Myocyte (in vitro differentiated cells): Measurements from ENCODE around the gene ZNF160. TPM values are rescaled to one million over a fixed set of nuclear protein-coding genes. Genes with fewer than 3 reads are reported as not detected.
"Not testable (repeated sequence)": the region's sequence is repeated elsewhere in the genome, so short reads cannot be mapped to it uniquely, and the experiment has no call there.

Experiments
- DNase-seq: peaks from one replicate; pipeline ENCODE4 v3.0.0-alpha.2; 2012; ENCODE audit warnings: low read depth
- polyA plus RNA-seq: library from polyadenylated mRNA; unstranded; fragments of >200 nt; gene quantifications from one replicate; pipeline ENCODE4 v1.2.1, GENCODE V29; 2012; ENCODE audit warnings: missing spikeins
- total RNA-seq: library from RNA; depleted of rRNA; stranded (reverse); fragments of >200 nt; gene quantifications from 2 replicates; pipeline ENCODE4 v1.2.3, GENCODE V29; 2014

ZNF160 gene
- 22.1 and 35.0 TPM in 2 replicates for total RNA-seq
- 11.7 TPM for polyA plus RNA-seq

DNA sequence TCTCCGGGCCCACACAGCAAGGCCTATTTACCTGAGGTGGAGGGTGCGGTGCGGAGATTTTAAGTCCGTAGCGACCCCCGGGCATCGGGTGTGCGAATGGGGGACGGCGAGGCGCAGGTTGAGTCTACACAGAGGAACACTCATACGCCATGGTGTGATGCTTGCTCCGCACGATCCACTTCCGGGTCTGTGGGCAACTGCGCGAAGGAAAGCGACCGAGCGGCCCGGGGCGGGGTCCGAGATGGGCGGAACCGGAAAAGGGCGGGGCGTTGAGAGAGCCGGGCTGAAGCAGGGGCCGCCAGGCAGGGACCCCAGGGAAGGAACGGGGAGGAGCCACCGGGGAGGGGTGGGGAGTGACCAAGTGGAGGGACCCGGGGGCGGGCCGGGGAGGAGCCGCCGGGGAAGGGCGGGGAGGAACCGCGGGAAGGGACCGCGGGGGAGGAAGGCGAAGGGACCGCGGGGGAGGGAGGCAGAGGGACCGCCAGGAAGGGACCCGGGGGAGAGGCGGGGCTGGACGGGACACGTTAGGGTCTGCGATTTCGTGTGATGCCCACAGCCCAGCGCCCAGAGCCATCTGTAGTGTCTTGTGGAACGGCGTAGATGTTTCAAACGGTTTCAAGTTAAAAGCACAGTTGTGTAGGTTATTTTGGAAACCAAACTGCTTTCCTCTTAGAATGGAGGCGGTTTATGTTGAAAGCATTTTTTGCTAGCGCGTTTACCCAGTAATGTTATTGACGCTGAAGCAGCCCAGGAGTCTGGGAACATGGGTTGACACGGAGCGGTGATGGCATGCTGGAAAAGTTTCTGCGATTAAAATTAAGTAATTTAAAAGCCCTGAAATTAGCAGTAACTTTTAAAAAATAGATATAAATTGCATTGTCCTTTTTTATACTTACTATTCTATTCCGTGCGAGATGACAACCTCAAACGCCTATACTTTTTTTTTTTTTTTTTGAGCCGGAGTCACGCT, at the start of gene ZNF160:
Gene ZNF160 (minus strand): TSS at position 189 of the 970 bp plus-strand sequence. CDS start 17,146 bp downstream, outside the sequence.
- DNase-seq, result peak; percentile 98

GRCh38 chr19:53147645-53148044, 44.4 kb upstream of the ZNF160 start:
- DNase-seq, result peak; percentile 1

DNA sequence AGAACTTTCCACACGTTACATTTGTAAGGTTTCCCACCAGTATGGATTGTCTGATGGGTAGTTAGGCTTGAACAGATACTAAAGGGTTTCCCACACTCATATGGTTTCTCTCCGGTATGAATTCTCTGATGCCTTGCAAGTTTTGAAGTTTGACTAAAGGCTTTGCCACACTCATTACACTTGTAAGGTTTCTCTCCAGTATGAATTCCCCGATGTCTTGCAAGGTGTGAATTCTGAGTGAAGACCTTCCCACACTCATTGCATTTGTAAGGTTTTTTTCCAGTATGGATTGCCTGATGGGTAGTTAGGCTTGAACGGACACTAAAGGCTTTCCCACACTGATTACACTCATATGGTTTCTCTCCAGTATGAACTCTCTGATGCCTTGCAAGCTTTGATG, 37.1 kb upstream of the ZNF160 start:
- DNase-seq, result no peak

DNA sequence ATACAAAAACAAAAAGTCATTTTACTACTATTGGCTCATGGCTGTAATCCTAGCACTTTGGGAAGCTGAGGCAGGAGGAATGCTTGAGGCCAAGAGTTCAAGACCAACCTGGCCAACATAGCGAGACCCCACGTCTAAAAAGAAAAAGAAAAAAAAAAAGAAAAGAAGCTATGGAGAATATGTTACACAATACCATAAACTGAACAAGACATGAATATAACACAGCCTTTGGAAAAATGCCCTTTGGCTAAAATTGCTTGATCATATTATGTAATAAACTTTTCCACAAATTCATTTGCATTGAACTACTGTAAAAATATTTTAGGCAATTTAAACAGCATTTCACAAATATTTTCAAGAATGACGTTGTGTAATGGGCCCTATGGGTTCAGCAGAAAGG, 33.2 kb upstream of the ZNF160 start:
- no peak for DNase-seq

- DNase-seq, result peak; percentile 53
Measured at GRCh38 chr19:53132141-53132991, 29.1 kb upstream of the ZNF160 start, which contains the start of gene ZNF415. TSS of gene ZNF415 (minus strand) at chr19:53132910. CDS start at chr19:53122676, 10,234 bp downstream.

GRCh38 chr19:53131727-53132126, 28.5 kb upstream of the ZNF160 start:
- DNase-seq, result no peak

GRCh38 chr19:53131085-53131590, 27.9 kb upstream of the ZNF160 start:
- DNase-seq, result no peak

- no peak for DNase-seq
Measured at GRCh38 chr19:53130506-53130905, 27.3 kb upstream of the ZNF160 start.

GRCh38 chr19:53126733-53127526, 23.7 kb upstream of the ZNF160 start:
- not testable (repeated sequence) for DNase-seq

GRCh38 chr19:53123400-53123799, 20.2 kb upstream of the ZNF160 start:
- DNase-seq, result no peak

DNA sequence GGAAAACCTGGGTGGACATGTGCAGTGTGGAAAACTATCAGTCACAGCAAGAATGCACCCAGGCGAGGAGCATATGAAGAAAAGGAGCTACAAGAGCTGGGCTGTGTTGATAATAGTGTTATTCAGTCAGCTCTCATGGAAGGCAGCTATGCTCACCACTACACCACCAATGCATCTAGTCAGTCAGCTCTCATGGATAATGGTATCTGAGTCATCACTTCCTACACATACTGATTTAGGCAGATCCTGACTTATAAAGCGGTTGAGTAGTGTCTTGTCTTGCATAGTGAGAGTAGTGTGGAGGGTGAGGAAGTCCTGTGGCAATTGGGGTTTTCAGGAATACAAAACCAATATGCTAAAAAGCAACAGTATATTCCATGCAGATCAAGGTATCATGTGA, 9.1 kb upstream of the ZNF160 start:
- DNase-seq, result no peak

GRCh38 chr19:53109527-53109926, 6.3 kb upstream of the ZNF160 start:
- no peak for DNase-seq

DNA sequence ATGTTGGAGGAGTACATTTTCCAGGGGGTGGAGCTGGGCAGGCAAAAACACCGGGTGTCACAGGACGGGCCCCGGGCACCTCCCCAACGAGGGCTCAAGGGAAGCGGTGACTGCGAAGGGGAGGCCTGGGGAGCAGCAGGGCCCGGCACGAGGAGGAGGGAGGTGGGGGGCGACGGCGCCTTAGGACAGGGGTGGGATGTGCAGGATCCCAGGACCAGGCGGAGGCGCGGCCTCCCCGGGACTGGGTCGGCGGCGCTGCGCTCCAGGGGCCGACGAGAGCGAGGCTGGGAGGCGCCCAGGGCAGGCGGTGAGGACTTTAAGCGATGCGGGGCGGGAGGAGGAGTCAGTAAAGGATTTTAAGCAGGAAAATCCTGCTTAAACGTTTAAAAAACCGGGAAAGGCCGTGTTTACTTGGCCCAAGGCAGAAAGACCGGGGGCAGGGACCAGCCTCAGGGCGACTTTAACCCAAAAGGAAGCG, 427 bp downstream of the ZNF160 start:
- peak; percentile 56 for DNase-seq

- DNase-seq, result peak; percentile 84
Measured at GRCh38 chr19:53102206-53102755, 941 bp downstream of the ZNF160 start.

DNA sequence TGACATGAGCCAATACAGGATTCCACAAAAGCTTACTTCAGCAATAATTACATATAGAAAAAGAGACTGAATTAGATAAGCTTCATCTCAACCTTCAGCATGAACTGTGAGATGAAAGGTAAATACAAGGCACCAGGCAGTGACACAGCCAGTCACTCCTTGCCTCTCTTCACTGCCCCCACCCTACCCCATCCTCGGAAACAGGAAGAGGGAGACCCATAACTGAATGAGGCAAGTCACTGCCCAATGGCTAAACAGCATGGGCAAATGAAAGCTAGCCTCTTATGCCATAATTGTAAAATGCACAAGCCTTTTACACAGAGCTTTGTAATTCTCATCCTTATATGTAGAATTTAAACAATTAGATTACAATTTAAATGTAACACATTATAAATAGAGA, 1.7 kb downstream of the ZNF160 start:
- DNase-seq, result peak; percentile 31

DNA sequence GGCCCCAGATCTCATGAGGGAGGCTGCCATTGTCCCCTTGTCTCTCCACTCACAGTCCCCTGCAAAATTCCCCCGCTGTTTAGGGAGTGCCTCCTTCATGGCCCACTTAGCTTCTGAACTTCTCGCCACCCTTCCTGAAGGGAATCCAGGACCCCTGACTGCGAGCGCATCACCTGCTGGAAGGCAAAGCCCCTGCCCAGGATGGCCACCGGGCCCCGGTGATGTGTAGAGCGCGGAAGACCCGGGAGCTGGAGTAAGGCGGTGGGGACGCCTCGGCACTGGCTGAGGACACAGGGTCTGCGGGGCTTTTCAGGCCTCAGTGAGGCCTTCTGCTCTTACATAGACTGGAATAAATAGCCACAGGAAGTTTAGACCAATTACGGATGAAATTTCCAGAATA, 4.7 kb downstream of the ZNF160 start:
- not testable (repeated sequence) for DNase-seq

DNA sequence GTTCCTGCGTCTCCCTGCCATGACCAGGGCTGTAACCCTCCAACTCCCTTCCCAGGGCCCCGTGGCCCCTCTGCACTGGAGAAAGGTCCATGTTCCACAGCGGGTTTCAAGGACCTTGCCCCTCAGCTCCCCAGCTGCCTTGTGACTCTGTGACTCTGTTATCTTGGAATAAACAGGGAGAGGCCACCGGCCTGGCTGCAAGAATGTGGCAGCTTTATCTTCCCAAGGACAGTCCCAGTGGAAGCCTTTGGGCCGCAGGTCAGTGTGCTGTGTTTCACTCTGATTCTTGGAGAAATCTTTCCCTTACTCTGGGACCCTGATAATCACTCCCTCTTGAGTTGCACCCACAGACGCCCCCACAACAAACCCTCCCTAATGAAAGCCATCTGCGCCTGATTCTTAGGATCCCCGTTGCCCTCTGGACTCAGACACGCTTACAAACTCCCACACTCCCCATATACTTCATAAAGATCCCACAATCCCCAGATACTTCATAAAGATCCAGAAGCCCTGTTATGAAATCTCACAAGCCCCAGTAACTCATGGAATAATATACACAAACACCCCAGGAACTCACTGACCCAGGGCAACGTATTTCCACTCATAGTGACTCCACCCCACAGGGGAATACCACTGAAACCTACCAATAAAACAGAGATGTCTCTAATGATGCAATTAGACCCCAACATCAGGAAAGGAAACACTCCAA, 6.1 kb downstream of the ZNF160 start:
- not testable (repeated sequence) for DNase-seq

GRCh38 chr19:53096579-53096978, 6.6 kb downstream of the ZNF160 start:
- not testable (repeated sequence) for DNase-seq

DNA sequence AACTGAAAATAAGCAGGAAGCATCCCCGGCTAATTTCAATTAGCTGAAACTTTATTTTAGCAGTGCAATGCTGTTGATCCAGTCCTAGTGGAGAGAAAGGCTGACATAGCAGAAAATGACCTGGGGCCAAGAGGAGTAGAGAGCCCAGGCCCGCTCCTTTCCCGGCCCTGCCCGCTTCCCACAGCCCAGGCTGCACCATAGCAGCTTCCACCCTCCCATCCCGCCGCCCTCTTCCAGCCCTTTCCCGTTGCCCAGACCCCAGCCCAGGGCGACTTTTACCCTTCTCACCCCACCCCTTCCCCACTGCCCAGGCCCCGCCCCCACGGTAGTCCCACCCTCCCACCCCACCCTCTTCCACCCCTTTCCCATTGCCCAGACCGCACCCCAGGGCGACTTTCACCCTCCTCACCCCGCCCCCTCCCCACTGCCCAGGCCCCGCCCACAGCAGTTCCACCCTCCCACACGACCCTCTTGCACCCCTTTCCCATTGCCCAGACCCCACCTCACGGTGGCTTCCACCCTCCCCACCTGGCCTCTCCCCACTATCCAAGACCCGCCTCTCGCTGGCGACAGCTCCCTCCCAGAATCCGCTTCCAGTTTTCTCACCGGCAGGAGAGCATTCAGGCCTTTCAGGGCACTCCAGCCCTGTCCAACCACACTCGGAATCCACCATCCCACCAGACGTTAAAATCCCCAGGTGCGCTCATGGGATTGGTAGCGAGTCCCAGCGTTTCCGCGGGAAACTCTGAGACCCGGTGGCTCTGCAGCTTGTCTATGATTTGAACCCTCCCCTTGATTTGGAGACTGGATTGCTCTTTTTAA, 8.3 kb downstream of the ZNF160 start:
- DNase-seq, result no peak
